Measurements from ENCODE around the gene FADS2. TPM values are rescaled to one million over a fixed set of nuclear protein-coding genes. Genes with fewer than 3 reads are reported as not detected.

FADS2 gene
- polyA plus RNA-seq, 1 experiment: 327 TPM

- DNase-seq (ENCODE audit: low read depth): no peak
- POLR2A ChIA-PET: no interaction called here
- H3K4me3 ChIP-seq (ENCODE audit: low read depth, low read length): no peak overlapping the region
- H3K36me3 ChIP-seq (ENCODE audit: control insufficient read depth, insufficient read depth, low read length): peaks cover 3% of the 10 kb centered on the region; the same call in 1 of the 2 replicates
- H3K27me3 ChIP-seq (ENCODE audit: control insufficient read depth, insufficient read depth, low read length): no peaks in the 10 kb centered on the region
- no peak for TF ChIP-seq CTCF (IDR thresholded peaks at IDR 0.05; ENCODE audit: insufficient read depth, low read depth, low read length)
- CTCF ChIA-PET: interaction anchor here (0.7 to 3.3 kb wide), 8 partner anchors 12 to 327 kb away, joined by 3 to 15 read pairs (median 4); partner anchors contain the start of gene FADS2
Observed at GRCh38 chr11:61780581-61781162, 47.4 kb upstream of the FADS2 start.

GRCh38 chr11:61781585-61781984, 46.5 kb upstream of the FADS2 start:
- ChIA-PET CTCF (interaction anchor here (1.2 to 3.3 kb wide), 4 partner anchors 15 to 332 kb away, joined by 3 to 15 read pairs (median 4); no protein-coding TSS in a partner anchor), POLR2A (no interaction called here)
- Histone ChIP-seq H3K4me3 (ENCODE audit: low read depth, low read length) (no peak overlapping the region), H3K36me3 (ENCODE audit: control insufficient read depth, insufficient read depth, low read length) (peaks cover 6% of the 10 kb centered on the region; the same call in 1 of the 2 replicates), H3K27me3 (ENCODE audit: control insufficient read depth, insufficient read depth, low read length) (no peaks in the 10 kb centered on the region)
- no peak for DNase-seq (ENCODE audit: low read depth)
- TF ChIP-seq CTCF (IDR thresholded peaks at IDR 0.05; ENCODE audit: insufficient read depth, low read depth, low read length): no peak

GRCh38 chr11:61782299-61782698, 45.8 kb upstream of the FADS2 start:
- POLR2A ChIA-PET: no interaction called here

GRCh38 chr11:61782841-61783240, 45.3 kb upstream of the FADS2 start:
- Histone ChIP-seq H3K36me3 (ENCODE audit: control insufficient read depth, insufficient read depth, low read length) (peaks cover 17% of the 10 kb centered on the region), H3K4me3 (ENCODE audit: low read depth, low read length) (no peak overlapping the region)

More at GRCh38 chr11:61782299-61782698, 45.8 kb upstream of the FADS2 start:
- no peak for TF ChIP-seq CTCF (IDR thresholded peaks at IDR 0.05; ENCODE audit: insufficient read depth, low read depth, low read length)
- no peak for DNase-seq (ENCODE audit: low read depth)
- Histone ChIP-seq H3K27me3 (ENCODE audit: control insufficient read depth, insufficient read depth, low read length) (no peaks in the 10 kb centered on the region), H3K4me3 (ENCODE audit: low read depth, low read length) (no peak overlapping the region), H3K36me3 (ENCODE audit: control insufficient read depth, insufficient read depth, low read length) (peaks cover 11% of the 10 kb centered on the region)
- CTCF ChIA-PET: interaction anchor here (0.6 to 3.3 kb wide), 5 partner anchors 16 to 331 kb away, joined by 3 to 15 read pairs (median 3); no protein-coding TSS in a partner anchor

More at GRCh38 chr11:61782841-61783240, 45.3 kb upstream of the FADS2 start:
- no peak for DNase-seq (ENCODE audit: low read depth)
- no peak for TF ChIP-seq CTCF (IDR thresholded peaks at IDR 0.05; ENCODE audit: insufficient read depth, low read depth, low read length)
- POLR2A ChIA-PET: no interaction called here
- no peaks in the 10 kb centered on the region for H3K27me3 ChIP-seq (ENCODE audit: control insufficient read depth, insufficient read depth, low read length)
- CTCF ChIA-PET: interaction anchor here (0.6 to 3.3 kb wide), 4 partner anchors 30 to 330 kb away, joined by 3 to 15 read pairs (median 4); no protein-coding TSS in a partner anchor
